ENCODE results near the gene PCDH9. TPM values are rescaled to one million over a fixed set of nuclear protein-coding genes. Genes with fewer than 3 reads are reported as not detected.
A peak's percentile ranks its signal among the peaks of the same experiment; 100 is the strongest.

Gene PCDH9
- total RNA-seq, 4 donors from 2014 or later = 2.8 to 22.4 (median 12.9) TPM

GRCh38 chr13:67238277-67238859 lies 8.2 kb upstream of the PCDH9 start:
- no peaks in the 10 kb centered on the region for H3K36me3 ChIP-seq
- no peaks in the 10 kb centered on the region for H3K4me1 ChIP-seq
- H3K4me3 ChIP-seq (replicated peaks in 1 of 3) = no peak overlapping the region
- H3K27ac ChIP-seq = no peak overlapping the region
- no peaks in the 10 kb centered on the region for H3K9me3 ChIP-seq
- TF ChIP-seq POLR2A (IDR thresholded peaks at IDR 0.05) = no peak
- peak; percentile 46 to 88 (median 74) for TF ChIP-seq CTCF (IDR thresholded peaks at IDR 0.05)
- H3K27me3 ChIP-seq = no peaks in the 10 kb centered on the region
- intact Hi-C loops (cut with DNase I) = no loop called here
- no peak for DNase-seq

- H3K36me3 ChIP-seq = no peaks in the 10 kb centered on the region
- no peak for DNase-seq
- H3K27me3 ChIP-seq = no peaks in the 10 kb centered on the region
- WGBS, 2 donors = 76 to 82% methylated on average over 2 of the region's 2 CpGs
- no peak overlapping the region for H3K27ac ChIP-seq
- no peaks in the 10 kb centered on the region for H3K4me1 ChIP-seq
- intact Hi-C loops (cut with DNase I) = no loop called here
- H3K9me3 ChIP-seq = no peaks in the 10 kb centered on the region
- TF ChIP-seq CTCF (IDR thresholded peaks at IDR 0.05) (no peak), POLR2A (IDR thresholded peaks at IDR 0.05) (no peak)
- no peak overlapping the region for H3K4me3 ChIP-seq (replicated peaks in 1 of 3)
Observed at GRCh38 chr13:67235265-67235664, 5.1 kb upstream of the PCDH9 start.

- H3K27ac ChIP-seq = no peak overlapping the region
- WGBS, 2 donors = 93% methylated on average over 5 of the region's 5 CpGs
- DNase-seq = no peak
- intact Hi-C loops (cut with DNase I) = no loop called here
- no peaks in the 10 kb centered on the region for H3K27me3 ChIP-seq
- no peaks in the 10 kb centered on the region for H3K36me3 ChIP-seq
- H3K9me3 ChIP-seq = no peaks in the 10 kb centered on the region
- no peaks in the 10 kb centered on the region for H3K4me1 ChIP-seq
- H3K4me3 ChIP-seq (replicated peaks in 1 of 3) = no peak overlapping the region
- TF ChIP-seq CTCF (IDR thresholded peaks at IDR 0.05) (no peak), POLR2A (IDR thresholded peaks at IDR 0.05) (no peak)
Observed at GRCh38 chr13:67232384-67232783, 2.2 kb upstream of the PCDH9 start.

- DNase-seq = no peak
- no peaks in the 10 kb centered on the region for H3K9me3 ChIP-seq
- 3 to 4% methylated on average over 11 of the region's 11 CpGs for WGBS, 2 donors
- TF ChIP-seq CTCF (IDR thresholded peaks at IDR 0.05) = no peak
- TF ChIP-seq POLR2A (IDR thresholded peaks at IDR 0.05) = no peak
- no peaks in the 10 kb centered on the region for H3K27me3 ChIP-seq
- no peaks in the 10 kb centered on the region for H3K4me1 ChIP-seq
- H3K27ac ChIP-seq = peak overlapping the region; percentile 73 to 91 (median 76)
- no peaks in the 10 kb centered on the region for H3K36me3 ChIP-seq
- peak overlapping the region; percentile 72 to 90 (median 81) for H3K4me3 ChIP-seq (replicated peaks in 1 of 3)
- intact Hi-C loops (cut with DNase I) = no loop called here
Observed at GRCh38 chr13:67231289-67232000, 1.3 kb upstream of the PCDH9 start.

All from thyroid gland (tissue), 4 donors.